ENCODE results near the gene LY6G6F. TPM values are rescaled to one million over a fixed set of nuclear protein-coding genes. Genes with fewer than 3 reads are reported as not detected.

The LY6G6F gene, protein sequence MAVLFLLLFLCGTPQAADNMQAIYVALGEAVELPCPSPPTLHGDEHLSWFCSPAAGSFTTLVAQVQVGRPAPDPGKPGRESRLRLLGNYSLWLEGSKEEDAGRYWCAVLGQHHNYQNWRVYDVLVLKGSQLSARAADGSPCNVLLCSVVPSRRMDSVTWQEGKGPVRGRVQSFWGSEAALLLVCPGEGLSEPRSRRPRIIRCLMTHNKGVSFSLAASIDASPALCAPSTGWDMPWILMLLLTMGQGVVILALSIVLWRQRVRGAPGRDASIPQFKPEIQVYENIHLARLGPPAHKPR
- not detected in 2 replicates for total RNA-seq

DNA sequence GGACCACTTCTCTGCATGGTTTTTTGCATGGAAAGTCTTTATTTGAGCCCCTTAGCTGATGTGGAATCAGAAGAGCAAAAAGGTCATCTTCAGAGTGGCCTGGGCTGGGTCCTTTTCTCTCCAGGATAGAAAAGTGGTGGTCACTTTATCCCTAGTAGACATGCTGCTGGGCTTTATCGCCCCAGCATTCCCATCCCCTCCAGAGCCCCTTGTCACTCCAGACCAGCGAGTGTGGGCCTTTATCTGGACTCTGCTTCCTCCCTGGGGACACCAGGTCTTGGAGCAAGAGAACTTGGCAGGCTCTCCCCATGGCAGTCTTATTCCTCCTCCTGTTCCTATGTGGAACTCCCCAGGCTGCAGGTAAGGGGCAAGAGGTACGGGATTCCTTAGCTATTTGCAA lies at the start of gene LY6G6F:
Gene LY6G6F, plus strand, starts transcription at position 268 of the 400 bp plus-strand sequence. Its CDS starts 41 bp downstream, at position 309.

DNA sequence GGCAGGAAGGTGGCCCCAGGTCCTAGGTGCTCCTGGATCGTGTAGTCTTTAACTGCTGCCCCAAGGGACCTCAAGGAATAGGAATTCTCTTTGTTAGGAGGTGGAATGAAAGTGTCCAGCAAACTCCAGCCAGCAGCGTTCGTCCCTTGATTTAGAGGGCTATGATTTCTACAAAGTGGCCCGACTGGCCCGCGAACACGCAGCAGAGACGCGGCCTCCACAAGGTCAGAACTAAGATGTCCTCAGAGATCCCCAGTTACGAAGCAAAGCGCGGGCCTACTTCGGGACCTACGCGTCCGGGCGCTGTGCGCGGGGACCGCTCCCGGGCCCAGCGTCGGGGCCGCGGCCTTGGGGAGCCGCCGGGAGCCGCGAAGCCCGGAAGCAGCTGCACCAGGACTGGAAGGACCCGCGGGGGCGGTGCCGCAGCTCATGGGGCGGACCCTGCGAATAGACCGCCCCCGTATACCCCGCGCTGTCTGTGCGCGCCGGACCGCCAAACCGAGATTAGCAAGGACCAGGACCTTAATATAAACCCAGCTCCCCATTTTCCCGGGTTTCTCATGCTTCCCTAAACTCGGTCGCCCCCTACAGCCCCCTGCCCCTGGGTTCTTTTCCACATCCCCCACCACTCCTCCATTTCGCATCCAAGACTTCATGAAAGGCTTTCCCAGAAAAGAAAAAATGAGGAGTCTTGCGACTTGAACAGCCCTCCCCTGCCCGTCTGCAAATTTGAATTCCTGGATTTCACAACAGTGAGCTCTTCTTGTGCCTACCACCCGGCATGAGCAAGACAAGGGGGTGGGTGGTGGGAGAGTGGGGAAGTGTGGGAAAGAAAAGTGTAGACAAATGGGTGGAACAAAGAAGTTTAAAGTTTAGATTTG lies 46.0 kb upstream of the LY6G6F start, which contains the start of gene C6orf47:
Gene C6orf47, minus strand, starts transcription at position 398 of the 881 bp plus-strand sequence. CDS start 831 bp downstream, outside the sequence.

DNA sequence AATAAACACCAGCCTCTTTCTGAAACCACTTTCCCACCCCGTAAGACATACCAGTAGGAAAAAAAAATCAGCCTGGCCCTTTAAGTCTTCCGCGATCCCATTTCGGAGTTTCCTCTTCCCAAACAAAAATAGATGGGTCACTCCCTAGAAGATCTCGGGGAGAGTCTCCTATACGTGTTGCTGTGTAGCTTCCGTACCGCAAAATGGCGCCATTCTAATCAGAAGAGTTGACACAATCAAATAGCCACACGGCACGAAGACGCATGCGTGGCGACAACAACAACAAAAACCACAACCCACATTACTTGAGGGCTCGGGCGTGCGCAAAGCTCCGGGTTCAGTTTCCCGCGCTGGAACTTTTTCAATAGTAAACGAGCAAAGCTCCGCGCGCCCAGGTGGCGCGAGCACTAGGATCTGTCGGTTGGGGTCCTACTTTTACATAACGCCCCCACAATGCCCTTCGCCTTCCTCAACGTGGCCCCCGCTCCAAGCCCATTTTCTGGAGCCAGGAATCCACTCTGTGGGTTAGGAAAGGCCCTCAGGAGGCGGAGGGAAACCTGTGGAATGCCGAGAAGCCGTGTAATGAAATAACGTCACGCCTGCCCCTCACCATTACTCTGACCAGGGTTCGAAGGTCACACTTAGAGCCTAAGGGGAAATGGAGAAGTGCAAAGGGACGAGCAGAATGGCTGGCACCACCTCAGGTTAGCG lies 41.7 kb upstream of the LY6G6F start, which contains the start of gene GPANK1:
Gene GPANK1, minus strand, starts transcription at position 208 of the 711 bp plus-strand sequence. CDS start 519 bp downstream, outside the sequence.

DNA sequence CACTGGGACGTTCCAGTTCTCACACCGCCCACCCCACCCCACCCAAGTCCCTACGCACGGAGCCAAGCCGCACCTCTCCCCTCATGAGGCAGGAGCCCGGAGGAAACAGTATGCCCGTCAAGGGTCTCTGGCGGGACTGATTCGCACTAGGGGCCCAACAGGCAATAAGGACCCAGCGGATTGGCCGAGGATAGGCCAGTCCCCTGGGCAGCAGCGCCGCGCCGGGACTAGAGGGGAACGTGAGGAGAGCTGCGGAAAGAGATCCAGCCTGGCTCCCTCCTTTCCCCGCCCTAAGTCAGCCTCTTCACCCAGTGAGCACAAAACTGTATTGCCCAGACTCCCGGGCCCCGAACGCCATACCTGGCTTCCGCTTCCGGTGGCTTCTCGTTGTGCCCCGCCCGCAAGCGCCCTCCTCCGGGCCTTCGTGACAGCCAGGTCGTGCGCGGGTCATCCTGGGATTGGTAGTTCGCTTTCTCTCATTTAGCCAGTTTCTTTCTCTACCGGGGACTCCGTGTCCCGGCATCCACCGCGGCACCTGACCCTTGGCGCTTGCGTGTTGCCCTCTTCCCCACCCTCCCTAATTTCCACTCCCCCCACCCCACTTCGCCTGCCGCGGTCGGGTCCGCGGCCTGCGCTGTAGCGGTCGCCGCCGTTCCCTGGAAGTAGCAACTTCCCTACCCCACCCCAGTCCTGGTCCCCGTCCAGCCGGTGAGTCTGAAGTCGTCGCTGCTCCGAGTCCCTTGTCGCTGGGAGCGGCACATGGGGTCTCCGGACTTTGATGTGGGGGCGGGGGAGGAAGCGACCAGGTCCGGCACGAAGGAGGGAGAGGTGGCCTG lies 40.9 kb upstream of the LY6G6F start, which contains the start of gene CSNK2B:
Gene CSNK2B, plus strand, starts transcription at position 580 of the 836 bp plus-strand sequence. CDS start 752 bp downstream, outside the sequence.

DNA sequence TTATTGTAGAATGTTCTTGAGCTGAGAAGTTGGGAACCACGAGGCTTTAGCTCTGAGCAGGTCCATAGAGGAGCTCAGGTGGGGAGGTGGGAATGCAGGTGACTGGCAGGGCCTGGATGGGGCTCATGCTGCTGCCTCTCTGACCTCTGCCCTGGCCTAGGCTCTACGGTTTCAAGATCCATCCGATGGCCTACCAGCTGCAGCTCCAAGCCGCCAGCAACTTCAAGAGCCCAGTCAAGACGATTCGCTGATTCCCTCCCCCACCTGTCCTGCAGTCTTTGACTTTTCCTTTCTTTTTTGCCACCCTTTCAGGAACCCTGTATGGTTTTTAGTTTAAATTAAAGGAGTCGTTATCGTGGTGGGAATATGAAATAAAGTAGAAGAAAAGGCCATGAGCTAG lies 37.0 kb upstream of the LY6G6F start, which contains the start of gene LY6G5B:
Gene LY6G5B, plus strand, starts transcription at position 301 of the 400 bp plus-strand sequence. CDS start 975 bp downstream, outside the sequence.

DNA sequence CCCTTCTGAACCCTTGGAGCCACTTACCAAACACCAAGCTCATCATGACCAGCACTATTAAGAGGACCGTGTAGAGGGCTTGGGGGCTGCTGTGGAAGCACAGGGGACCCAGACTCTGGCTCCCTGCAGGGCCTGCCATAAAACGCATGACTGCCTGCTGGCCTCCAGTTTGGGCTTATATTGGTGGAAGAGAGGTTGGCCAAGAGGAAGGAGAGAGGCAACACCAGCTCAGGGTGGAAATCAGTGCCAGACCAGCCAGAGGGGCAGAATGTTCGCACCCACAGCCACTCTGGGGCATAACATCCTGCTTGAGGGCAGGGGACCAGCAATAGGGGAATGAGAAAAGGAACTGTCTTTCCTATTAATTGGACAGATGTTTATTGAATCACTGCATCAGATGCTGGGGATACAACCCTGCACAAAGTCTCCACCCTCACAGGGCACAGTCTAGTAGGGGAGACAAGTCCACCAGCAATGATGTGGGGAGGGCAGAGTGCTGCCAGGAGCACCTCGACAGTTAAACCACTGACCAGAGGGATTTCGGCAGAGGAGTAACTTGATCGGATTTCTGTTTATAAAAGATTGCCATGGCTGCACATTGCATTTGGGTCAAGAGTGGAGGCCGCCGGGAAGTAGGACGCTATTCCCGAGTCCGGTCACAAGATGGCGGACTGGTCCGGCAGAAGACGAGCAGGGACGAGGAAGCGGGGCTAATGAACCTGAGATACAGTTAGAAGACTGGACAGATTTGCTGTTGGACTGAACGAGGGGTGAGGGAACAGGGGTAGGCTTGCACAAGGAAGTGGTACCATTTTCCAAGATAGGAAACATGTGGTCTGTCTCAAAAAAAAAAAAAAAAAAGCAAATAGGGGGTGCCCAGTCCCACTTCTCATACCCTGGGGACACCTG lies 26.2 kb upstream of the LY6G6F start, which contains the start of gene LY6G5C:
Gene LY6G5C, minus strand, starts transcription at position 842 of the 909 bp plus-strand sequence. Its CDS starts 694 bp downstream, at position 148.

DNA sequence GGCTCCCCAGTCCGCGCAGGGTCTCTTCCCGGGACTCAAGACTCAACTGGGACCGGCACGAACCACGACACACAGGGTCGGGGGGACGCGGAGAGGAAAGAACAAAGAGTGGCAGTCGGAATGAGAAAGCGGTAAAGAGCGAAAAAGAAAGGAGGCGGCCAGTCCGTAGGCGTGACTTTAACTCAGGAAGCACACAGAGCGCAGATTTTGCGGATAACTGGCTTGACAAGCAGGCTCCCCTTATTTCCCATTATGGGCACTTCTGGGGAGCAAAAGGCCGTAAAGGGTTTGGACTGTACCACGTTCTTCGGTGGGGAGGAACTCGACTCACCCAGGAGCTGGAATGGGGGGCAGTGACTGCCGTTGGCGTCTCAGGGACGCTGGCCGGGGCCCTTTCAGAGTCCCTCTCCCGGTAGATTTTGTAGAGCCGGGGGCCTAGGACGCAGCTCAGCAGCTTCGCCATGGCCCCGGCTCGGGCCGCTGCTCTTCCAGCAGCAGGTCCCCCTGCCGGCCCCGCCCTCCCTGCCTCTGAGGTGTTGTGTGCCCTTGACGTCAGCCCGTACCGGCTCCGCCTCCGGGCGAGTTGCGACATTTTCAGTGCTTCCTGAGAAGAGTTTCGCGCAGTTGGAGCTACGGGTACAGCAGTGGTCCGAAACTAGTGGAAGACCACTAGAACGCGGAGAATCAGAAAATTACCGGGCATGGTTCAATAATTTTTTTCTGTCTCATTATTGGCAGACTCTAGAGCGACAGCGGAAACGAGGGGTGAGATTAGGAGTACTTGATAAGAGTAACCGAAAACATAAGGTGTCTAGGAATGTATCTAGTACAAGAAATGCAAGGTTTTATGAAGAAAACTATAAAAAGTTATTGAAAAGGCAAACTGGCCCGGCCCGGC lies 3.6 kb upstream of the LY6G6F start, which contains the start of gene ABHD16A:
Gene ABHD16A, minus strand, starts transcription at position 506 of the 898 bp plus-strand sequence. Its CDS starts 43 bp downstream, at position 463.

DNA sequence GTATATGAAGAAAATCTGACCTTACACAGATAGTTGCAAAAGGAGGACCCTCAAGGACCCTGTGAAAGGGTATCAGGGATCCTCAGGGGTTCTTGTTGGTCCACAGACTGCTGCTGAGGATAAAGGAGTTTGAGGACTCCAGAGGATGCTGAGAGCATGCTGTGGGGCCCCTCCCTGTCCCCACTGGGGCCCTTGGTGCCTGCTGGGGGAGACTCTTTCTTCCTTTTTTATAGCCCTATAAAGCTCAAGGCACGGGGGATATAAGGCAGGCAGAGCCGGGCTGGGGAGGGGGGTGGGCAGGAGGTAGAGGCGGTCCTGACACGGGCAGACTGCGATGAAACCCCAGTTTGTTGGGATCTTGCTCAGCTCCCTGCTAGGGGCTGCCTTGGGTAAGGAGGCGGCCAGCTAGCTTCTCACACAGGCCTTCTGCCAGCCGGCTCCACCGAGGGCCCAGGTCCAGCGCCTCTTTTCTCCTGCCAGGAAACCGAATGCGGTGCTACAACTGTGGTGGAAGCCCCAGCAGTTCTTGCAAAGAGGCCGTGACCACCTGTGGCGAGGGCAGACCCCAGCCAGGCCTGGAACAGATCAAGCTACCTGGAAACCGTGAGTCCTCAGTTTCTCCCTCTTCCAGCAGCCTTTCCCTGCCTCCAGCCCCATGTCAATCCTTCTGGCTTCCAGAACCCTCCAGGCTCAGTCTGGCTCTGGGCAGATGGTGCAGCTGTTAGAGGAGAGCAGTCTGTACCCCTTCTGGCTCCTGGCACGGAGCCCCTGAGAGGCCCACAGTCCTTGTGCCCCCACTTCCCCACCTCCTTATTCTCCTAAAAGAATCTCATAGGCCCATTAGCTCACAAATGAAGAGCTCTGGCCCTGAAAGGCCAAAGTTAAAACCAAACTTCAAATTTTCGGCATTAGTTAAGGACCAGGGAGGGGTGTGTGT lies 8.6 kb downstream of the LY6G6F start, which contains the start of gene LY6G6D:
Gene LY6G6D, plus strand, starts transcription at position 327 of the 937 bp plus-strand sequence. Its CDS starts 8 bp downstream, at position 335.

DNA sequence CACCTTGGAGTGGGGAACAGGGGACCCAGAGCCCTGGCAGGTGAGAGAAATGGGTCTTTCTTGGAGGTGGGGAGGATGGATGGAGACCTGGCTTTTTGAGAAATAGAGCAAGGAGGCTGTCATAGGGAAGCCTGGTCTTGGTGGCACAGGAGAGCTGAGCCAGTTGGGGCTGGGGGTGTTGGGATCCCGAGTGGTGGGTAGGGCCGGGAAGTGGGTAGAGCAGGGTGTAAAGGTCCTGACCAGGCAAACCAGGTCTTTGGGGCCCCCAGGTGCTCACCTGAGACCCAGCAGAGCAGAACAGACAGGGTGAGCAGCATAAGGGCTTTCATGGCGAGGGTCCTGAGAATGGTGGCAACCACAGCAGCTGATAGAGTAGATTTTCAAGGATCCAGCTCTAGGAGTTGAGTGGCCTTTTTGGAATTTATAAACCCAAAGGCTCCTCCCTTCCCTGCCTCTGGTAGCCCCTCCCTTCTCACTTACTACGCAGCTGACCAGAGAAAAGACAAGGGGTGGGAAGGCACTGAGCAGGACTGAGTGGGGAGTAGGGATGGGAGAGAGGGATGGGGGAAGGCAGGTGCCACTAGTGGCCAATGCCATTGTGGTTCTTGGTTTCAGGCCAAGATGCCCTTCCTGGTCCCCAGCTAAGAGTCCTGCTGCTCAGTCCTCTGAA lies 14.8 kb downstream of the LY6G6F start, which contains the start of gene LY6G6C:
Gene LY6G6C, minus strand, starts transcription at position 396 of the 670 bp plus-strand sequence. Its CDS starts 67 bp downstream, at position 329.

DNA sequence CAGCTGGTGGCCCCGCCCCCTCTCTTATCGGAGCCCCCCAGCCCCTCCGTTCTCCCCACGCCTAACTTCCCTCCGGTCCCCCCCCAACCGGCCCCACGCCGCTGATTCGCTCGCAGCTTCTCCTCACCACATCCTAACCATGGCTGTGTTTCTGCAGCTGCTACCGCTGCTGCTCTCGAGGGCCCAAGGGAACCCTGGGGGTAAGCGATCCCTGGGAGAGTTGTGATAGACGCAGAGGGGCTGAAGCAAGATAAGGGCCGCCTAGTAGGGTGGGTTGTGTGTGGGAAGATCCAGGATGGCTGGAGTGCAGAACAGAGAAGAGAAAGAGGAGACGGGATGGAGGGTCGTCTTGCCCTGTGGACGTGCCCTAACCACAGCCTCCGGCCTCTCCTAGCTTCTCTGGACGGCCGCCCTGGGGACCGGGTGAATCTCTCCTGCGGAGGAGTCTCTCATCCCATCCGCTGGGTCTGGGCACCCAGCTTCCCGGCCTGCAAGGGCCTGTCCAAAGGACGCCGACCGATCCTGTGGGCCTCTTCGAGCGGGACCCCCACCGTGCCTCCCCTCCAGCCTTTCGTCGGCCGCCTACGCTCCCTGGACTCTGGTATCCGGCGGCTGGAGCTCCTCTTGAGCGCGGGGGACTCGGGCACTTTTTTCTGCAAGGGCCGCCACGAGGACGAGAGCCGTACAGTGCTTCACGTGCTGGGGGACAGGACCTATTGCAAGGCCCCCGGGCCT lies 16.7 kb downstream of the LY6G6F start, which contains the start of gene MPIG6B:
Gene MPIG6B, plus strand, starts transcription at position 129 of the 735 bp plus-strand sequence. Its CDS starts 11 bp downstream, at position 140.

DNA sequence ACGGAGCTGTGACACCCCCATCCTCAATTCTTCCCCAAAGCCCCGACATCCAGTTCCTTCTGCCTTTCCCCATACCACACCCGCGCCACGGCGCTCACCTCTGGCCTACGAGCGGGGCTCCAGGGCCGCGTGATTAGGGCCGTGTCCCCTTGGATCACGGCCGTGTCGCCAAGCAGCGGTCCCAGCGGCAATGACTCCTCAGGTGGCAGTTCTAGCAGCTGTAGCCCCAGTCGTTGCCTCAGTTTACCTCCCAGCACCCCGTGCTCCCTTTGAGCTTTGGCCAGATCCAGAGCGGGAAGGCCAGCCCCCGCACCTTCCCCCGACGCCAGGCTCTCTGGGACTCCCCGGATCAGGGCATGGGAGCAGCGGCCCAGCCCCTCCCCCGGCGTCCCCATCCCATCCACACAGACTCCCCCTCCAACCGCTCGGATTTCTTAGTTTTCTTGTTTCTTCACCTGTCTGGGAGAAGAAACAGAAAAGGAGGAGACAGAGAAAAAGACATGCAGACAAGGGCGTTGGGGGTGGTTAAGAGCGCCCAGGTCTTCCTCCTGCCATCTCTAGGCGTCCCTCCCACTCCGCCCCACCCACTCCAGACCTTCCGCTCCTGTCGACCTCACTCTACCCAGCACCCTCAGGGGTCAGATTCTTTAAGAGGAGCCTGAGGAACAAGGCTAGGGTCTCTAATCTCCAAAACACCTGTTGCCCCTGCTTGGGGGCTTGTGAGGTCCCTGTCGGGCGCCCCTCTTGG lies 22.3 kb downstream of the LY6G6F start, which contains the start of gene DDAH2:
Gene DDAH2, minus strand, starts transcription at position 533 of the 748 bp plus-strand sequence. Its CDS starts 138 bp downstream, at position 395.

DNA sequence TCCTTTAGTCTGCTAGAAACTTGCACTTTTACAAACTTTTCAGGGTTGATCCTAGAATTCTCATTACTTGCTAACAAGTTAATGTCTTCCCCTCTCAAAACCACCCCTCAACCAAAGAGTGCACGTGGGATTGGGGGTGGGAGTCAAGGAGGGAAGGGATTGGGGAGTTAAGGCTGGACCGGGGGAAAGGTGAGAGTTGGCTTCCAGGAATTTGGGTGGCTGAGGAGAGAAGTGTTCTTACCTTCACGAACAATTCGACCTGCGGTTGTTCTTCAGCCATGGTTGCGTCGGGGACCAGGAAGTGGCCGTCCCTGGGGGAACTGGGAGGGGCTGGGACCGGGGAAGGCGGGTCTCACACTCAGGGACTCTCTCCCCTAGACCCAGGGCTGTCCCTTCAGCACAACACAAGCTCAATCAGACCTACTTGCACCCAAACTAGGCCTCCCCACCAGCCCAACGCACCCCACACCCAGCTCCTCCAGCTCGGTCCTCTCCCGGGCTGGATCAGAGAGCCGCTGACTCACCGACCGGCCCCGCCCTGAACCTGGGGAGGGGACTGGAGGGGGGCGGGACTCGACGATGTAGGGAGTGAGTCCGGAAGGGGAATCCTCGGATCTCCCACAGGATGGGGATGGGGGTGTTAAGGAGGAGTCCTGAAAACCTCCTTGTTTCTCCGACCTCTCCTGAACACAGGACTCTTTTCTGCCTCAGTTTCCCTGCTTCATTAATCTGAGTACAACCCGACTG lies 29.5 kb downstream of the LY6G6F start, which contains the start of gene CLIC1:
Gene CLIC1, minus strand, starts transcription at position 510 of the 747 bp plus-strand sequence. Its CDS starts 230 bp downstream, at position 280.

DNA sequence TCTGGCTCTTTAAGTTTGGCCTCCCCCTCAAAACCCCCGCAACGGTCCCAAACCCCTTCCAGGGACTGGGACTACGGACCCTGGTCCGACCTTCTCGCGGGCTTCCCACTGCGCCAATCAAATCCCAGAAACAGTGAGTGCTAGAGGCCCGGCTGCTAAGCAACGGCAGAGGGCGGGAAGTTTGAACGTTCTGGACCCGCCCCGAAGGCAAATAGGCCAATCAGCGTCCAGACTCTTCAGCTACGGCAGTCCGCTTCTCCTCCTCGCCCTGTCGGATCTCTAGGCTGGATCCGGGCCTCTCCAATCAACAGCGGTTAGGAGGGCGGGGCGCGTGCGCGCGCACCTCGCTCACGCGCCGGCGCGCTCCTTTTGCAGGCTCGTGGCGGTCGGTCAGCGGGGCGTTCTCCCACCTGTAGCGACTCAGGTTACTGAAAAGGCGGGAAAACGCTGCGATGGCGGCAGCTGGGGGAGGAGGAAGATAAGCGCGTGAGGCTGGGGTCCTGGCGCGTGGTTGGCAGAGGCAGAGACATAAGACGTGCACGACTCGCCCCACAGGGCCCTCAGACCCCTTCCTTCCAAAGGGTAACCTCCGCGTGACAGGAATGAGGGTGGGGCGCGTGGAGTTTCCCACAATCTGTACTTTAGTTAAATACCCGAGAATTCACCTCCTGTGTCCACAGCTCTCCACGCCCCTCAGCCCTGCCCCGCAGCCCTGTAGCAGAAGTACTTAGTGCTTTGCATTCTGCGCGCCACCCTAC lies 33.2 kb downstream of the LY6G6F start, which contains the start of gene MSH5:
Gene MSH5, plus strand, starts transcription at position 367 of the 758 bp plus-strand sequence. CDS start 462 bp downstream, outside the sequence.

